RPMI7951 (cell line): Measurements from ENCODE around the gene SPIB. TPM values are rescaled to one million over a fixed set of nuclear protein-coding genes. Genes with fewer than 3 reads are reported as not detected.

ENCODE experiments used
- DNase-seq: peaks from one replicate; pipeline ENCODE4 v3.0.0-alpha.2; 2012; ENCODE audit warnings: low read depth
- total RNA-seq: library from RNA; depleted of rRNA; stranded (reverse); fragments of >200 nt; shearing (Covaris generic); gene quantifications from 2 replicates; pipeline ENCODE4 v1.2.3, GENCODE V29; 2014

The SPIB gene
- total RNA-seq, 1 experiment from 2014 or later: not detected

- DNase-seq: no peak
These were observed 363 bp downstream of the SPIB start for GRCh38 chr19:50419022-50419579.

GRCh38 chr19:50419580-50420035 is 870 bp downstream of the SPIB start:
- no peak for DNase-seq

- no peak for DNase-seq
These were observed 1.4 kb downstream of the SPIB start for GRCh38 chr19:50420127-50420526.

GRCh38 chr19:50420808-50421207 is 2.1 kb downstream of the SPIB start:
- DNase-seq: no peak

GRCh38 chr19:50422397-50423278 is 3.9 kb downstream of the SPIB start:
- no peak for DNase-seq

- no peak for DNase-seq
These were observed 4.8 kb downstream of the SPIB start for GRCh38 chr19:50423279-50424113.

- DNase-seq: no peak
These were observed 6.8 kb downstream of the SPIB start for GRCh38 chr19:50425581-50425980.

GRCh38 chr19:50427318-50427925 is 8.7 kb downstream of the SPIB start:
- no peak for DNase-seq

- DNase-seq: peak; percentile 59
These were observed 9.3 kb downstream of the SPIB start for GRCh38 chr19:50427997-50428425.

GRCh38 chr19:50428772-50429463 is 10.2 kb downstream of the SPIB start:
- no peak for DNase-seq

GRCh38 chr19:50430888-50431342 is 12.2 kb downstream of the SPIB start:
- DNase-seq: no peak

- DNase-seq: peak; percentile 49
These were observed 12.8 kb downstream of the SPIB start for GRCh38 chr19:50431343-50432220.

GRCh38 chr19:50432221-50433028 is 13.7 kb downstream of the SPIB start, which contains the start of gene MYBPC2:
Gene MYBPC2, plus strand, starts transcription at chr19:50432892. Its CDS starts 62 bp downstream, at chr19:50432954.
- no peak for DNase-seq

GRCh38 chr19:50433201-50434180 is 14.8 kb downstream of the SPIB start:
- DNase-seq: no peak

GRCh38 chr19:50434525-50434924 is 15.8 kb downstream of the SPIB start:
- DNase-seq: peak; percentile 36

- no peak for DNase-seq
These were observed 16.5 kb downstream of the SPIB start for GRCh38 chr19:50435221-50435620.

- no peak for DNase-seq
These were observed 16.9 kb downstream of the SPIB start for GRCh38 chr19:50435627-50436026.
